ENCODE measurements around the gene CAD.

Gene CAD

DNA sequence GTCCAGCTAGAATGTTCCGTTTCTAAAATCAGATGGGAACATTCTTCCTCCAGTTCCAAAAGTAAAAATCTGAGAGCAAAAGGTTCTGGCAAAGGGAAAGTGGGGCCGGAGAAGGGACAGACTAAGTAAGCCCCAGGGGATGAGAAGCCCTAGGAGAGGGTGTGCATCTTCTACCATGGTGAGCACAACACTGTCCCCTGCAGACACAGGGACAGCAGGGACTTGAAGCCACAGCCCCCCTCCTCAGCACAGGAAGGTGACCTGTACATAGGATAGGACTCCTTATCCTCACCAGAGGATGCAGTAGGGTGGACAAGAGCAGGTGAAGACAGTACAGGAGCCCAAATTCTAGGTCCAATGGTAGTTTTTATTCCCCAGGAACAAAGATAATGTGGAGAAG, 17.9 kb upstream of the CAD start:
- no peak for DNase-seq

DNA sequence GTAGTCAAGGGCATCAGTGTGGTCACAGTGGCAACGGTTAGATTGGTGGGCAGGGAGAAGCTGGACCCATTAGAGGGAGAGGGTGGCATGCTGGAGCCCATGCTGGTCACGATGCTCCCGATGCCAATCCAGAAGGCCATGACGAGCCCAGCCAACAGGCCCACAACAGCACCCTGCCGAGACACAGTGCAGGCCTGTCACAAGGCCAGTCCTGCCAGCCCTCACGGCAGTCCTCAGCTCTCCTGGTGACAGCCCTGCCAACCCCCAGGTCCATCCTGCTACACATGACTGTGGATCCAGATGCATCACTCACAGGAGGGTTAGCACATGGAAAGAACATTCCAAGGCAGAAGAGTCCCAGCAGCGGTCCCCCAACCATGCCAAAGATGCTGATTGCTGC, 15.5 kb upstream of the CAD start:
- DNase-seq: no peak

DNA sequence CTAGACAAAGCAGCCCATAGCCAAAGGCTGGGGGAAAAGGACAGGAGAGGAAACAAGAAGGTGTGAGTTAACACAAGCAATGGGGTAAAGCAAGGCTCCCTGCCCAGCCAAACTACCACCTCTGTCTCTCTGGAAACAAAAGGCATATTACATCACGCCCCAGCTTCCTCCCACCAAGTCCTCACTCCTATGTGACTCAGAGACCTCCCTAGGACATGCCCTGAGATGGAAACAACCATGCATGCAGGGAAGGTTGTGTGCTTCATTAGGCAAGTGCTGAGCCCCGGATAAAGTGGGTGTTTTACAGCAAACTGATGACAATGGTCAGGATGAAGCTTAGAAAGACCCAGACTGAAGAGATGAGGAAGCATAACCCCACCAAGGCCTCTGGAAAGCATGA, 14.3 kb upstream of the CAD start:
- DNase-seq: no peak

DNA sequence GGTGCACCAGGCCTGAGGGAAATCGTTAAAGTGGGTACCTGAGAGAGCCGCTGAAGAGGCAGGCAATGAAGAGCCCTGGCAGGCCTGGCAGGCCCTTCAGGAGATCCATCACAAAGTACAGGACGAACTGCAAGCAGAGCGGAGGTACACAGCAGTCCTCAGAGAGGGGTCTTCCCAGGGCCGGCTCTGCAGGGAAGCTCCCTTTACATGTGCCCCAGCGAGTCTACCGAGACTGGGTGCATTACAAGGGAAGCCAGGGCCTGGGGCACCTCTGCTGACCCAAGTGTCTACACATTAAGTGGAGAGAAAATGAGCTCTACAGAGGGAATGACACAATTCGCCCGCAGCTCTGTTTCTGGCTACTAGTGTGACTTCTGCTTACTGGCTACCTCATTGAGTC, 13.4 kb upstream of the CAD start:
- DNase-seq: no peak

DNA sequence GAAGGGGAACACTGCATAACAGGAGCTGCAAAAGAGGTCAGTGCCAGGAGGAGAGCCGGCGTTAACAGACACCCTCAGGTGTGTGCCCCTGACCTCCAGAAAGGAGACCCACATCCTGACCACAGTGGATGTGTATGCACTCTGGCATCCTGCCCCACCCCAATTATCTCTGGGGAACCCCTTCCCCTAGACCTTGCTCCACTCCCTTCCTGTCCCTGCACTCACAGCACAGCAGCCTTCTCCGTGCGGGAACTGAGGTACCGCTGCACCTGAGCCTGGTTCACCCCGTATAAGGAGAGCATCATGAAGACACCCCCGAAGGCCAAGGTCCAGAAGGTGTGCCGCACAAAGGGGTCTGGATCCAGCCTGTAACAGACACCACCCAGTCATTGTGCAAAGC, 12.6 kb upstream of the CAD start:
- DNase-seq: no peak

DNA sequence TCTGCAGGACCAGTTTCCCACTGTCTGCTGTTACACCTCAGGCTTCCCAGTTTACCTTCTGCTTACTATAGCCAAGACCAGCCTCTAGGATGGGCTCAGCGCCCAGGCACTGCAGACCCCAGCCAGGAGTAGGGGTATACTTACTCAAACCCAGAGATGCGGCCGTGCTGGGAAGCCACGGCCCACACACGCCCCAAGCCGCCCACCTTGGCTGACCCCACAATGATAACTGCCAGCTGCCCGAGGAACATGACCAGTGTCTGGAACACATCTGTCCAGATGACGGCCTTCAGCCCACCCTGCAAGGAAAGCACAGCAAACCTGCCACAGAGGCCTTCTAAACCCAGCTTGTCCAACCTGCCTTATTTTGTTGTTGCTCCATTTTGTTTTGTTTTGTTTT, 12.0 kb upstream of the CAD start:
- no peak for DNase-seq

DNA sequence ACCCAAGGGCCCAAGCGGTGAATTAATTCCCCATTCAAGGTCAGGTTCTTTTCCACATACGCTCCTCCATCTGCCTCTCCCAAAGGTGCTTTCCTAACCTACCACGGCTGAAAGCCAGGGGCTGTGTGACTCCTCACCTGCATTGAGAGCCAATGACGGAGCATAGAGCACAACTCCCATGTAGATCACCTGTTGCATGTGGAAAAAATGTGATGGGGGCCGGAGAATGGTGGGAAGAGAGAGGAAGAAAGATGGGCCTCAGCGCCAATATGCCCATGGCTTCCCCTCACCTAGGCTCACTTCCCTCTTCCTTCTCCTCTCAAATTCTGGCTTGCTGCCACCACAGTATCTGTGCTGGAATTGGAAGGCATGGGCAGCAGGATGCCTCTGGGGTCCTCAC, 10.8 kb upstream of the CAD start:
- no peak for DNase-seq

DNA sequence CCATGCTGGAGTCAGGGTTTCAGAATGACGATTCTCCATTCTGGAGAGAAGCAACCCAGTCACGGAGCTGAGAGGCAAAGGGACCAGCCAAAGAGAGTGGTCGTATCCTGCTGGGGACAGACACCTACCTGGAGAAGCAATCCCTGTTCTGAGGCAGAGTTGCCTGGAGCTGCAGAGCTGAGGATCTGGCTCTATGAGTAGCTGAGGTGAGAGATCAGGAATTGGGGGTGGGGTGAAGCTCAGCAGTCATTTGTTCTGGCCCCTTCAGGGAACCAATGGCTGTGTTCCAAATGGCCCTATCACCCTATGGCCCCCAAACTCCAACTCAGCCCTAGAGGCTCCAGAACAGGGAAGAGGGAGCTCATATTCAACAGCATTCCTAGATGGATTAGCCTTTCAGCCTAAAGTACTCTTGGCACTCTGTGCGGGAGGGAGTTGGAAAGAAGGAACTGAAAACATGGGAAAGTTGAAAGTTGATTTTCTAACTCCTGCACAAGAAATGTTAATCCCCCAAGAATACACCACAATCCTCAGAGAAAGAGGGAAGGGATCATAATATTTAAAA, 8.6 kb upstream of the CAD start:
- no peak for DNase-seq

DNA sequence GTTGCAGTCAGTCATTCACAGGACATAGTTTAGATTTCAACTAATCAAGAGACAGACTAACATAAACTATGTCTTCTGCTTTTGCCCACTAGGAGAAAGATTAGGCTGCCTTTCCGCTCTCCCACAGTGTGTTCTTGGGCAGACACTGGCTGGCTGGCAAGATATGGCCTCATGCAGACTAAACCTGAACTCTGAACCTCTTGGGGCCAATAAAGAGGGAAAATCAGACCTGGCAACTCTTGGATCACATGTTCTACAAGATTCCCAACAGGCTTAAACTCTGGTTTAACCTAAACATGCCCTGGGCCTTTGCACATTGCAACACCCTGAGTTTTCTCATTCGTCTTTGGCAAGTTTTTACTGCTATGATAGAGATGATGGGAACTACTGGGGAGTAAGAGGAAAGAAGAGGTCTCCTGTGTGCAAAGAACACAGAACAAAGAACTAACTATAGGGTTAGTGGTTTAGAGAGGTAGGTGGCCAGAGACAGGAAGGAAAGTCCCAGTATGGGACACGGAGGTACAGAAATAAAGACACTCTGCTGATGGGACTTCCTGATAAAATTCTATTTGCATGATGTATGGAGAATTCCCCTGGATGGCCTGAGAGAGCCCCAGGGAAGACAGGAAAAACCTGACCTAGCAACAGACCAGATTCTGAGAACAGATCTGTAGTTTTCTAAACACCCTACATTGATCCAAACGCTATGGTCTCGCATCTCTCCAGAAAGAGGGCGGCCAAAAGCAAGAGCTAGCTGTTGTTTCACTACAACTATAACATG, 7.4 kb upstream of the CAD start:
- DNase-seq: no peak

DNA sequence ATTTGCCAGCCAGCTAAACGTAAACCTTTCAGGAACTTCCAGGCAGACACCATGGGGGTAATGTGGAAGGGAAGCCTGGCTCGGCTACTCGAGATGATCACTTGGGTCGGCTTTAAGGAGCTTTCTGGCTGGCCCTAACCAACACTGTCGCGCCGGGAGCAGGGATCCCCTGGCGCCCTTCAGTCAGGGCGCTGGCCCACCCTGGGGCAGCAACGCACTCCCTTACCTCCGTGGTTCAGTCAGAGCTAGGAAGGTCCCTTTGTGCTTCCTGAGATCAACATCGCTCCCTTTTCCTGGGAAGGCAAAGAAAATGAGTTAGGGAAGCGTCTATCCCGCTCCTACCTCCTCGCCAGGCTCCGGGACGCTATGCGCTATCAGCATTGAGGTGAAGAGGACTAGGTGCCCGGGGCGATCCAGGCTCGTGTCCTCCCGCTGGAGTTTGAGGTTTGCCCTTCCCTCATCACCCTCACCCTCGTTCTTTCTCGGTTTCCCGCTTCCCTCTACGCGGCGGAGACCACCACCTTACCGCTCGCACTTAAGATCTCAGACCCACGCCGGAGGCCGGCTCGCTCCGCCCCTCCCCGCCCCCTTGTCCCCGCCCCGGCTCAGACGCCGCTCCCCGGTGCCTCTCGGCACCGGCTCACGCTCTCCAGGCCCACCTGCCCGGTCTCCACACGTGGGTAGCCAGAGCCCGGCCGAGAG, 5.8 kb upstream of the CAD start:
- peak; percentile 72 for DNase-seq

DNA sequence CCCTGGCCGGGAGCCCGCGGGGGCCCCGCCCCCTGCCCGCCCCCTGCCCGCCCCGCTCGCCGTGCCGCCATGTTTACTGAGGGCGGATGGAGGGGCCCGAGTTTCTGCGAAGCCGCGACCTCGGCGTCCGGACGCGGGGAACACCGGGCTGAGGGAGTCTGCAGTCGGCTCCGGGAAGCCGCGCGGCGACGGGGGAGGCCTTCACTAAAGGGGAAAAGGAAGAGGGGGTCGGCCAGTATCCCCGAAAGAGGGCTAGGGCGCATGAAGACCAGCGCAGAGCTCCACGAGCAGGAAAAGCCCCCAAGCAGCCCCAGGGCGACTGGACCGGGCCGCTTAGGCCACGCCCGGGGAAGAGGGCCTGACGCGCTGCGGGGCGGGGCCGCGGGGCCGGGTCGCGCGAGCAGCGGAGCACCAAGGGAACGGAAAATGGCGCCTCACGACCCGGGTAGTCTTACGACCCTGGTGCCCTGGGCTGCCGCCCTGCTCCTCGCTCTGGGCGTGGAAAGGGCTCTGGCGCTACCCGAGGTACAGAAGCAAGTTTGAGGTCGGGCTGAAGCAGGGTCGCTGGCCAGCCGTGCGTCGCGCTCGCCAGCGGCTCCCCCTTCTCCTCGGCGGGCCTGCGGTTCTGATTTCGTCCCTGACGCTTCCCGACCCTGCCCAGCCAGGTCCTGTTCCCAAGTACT, 5.1 kb upstream of the CAD start, which contains the start of the genes ATRAID and SLC5A6:
Gene ATRAID, plus strand, starts transcription at position 99 of the 683 bp plus-strand sequence. Its CDS starts 328 bp downstream, at position 427.
Gene SLC5A6, minus strand, starts transcription at position 326 of the 683 bp plus-strand sequence. CDS start 4,618 bp downstream, outside the sequence.
- peak; percentile 88 for DNase-seq

DNA sequence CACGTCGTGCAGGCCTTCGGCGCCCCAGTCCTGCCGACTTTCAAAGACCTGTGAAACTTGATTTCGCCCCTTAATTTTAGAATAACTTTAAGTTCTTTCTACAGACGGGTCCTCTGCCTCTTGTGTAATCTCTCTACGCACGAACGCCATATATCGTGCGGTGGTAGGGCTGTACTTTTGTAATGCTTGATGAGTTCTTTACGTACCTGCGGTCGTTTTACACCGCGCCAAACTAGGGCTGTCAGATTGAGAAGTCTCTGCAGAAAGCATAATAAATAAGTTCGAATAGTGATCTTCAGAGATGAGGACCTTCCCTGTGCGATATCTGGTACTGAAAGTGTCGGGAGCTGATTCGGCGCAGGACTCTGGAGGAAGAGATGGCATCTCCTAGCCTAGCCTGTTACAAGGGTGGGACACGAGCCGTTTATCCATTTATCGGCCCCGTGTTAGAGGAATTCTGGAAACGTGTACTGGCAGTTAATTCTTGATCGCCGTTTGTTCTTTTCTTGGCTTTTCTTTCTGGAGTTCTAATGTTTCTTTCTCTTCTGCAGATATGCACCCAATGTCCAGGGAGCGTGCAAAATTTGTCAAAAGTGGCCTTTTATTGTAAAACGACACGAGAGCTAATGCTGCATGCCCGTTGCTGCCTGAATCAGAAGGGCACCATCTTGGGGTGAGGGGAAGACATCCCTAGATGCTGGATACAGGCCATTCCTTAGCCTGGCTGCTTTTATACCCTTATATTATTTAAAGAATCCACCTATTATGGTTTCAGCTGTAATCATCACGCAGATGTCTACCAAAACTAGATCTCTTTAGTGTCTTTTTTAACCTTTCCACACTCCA, 4.3 kb upstream of the CAD start:
- peak; percentile 32 for DNase-seq

DNA sequence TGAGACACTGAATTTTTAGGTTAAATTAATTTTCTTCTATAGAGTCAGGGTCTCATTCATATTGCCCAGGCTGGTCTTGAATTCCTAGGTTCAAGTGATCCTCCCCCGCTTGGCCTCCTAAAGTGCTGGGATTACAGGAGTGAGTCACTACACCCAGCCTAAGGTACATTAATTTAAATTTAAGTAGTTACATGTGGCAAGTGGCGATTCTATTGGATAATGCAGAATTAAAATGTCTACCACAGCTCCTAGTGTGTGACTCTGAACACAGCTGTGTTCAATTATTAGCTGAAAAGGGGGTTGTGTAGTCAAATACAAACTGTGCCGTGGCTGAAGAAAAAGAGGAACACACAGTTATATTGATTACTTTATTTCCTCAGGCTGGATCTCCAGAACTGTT, 2.2 kb upstream of the CAD start:
- DNase-seq: no peak

DNA sequence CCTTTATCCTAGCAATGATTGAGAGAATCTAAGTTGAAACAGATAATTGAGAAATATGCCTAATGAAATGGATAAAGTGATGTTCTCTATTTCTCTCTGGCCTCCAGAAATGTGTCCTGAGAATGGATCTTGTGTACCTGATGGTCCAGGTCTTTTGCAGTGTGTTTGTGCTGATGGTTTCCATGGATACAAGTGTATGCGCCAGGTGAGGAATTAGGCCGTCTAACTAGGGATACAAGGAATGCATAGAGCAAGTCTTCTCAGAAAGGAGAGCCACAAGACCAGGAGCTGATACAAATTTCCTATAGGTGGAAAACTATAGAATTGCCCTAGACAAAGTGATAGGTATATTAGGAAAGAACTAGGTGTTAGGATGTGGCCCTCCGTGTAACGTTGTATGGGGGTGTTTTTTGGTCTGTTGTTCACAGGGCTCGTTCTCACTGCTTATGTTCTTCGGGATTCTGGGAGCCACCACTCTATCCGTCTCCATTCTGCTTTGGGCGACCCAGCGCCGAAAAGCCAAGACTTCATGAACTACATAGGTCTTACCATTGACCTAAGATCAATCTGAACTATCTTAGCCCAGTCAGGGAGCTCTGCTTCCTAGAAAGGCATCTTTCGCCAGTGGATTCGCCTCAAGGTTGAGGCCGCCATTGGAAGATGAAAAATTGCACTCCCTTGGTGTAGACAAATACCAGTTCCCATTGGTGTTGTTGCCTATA, 592 bp upstream of the CAD start:
- DNase-seq: no peak

DNA sequence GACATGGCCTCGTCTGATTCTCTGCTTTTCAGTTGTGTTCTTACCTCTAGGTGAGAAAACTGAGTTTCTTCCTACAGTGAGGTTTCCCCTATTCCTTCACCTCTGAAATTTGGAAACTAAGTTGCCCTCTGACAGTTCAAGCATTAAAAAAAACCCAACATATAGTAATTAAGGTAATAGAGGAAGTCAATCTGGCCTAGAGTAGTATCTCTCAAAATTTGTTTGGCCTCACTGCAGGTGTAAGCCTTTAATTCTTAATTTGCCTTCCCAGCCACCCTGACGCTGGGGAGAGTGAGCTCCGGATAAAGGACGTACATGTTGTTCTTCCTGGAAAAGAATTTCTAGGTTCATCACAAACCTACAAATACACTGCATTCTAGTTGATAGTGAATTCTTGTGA, 1.4 kb downstream of the CAD start:
- DNase-seq: no peak

DNA sequence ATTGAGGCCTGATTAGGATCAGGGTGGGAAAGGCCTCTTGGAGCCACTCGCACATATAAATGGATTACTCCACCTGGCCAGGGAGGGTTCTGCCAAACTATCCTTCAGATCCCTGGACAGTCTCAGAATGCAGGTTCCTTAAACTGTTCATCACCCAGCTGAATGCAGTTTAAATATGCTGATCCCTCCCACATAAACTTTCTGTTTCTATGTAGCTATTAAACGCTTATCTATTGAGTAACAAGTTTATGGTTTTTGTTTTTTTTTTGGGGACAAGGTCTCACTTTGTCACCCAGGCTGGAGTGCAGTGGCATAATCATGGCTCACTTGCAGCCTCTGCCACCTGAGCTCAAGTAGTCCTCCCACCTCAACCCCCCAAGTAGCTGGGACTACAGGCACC, 1.9 kb downstream of the CAD start:
- no peak for DNase-seq

DNA sequence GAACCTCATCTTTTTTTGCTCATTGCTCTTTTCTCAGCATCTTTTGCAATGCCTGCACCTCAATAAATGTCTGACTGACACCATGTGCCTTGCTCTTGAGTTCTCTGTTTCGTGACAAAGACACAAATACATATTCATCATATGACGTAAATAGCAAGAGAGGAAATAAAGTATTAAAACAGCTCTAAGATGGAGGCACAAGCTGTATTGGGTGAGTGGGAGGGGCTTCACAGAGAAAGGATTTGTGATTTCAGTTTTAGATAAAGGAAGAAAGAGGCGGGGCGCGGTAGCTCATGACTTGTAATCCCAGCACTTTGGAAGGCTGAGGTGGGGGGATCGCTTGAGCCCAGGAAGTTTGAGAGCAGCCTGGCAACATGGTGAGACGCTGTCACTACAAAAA, 2.9 kb downstream of the CAD start:
- DNase-seq: no peak

DNA sequence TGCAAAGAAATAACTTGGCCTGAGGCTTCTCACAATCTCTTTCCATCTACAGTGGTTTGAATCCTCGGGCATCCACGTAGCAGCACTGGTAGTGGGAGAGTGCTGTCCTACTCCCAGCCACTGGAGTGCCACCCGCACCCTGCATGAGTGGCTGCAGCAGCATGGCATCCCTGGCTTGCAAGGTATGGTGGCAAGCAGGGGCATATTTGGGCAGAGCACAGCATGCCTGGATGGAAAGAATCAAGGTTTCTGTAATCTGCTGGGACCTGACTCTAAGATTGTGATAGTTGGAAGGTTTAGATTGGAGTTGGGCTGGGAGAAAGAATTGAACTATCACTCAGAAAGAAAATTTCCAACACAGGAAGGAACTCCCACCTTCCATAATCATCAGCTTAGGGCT, 4.0 kb downstream of the CAD start:
- no peak for DNase-seq

DNA sequence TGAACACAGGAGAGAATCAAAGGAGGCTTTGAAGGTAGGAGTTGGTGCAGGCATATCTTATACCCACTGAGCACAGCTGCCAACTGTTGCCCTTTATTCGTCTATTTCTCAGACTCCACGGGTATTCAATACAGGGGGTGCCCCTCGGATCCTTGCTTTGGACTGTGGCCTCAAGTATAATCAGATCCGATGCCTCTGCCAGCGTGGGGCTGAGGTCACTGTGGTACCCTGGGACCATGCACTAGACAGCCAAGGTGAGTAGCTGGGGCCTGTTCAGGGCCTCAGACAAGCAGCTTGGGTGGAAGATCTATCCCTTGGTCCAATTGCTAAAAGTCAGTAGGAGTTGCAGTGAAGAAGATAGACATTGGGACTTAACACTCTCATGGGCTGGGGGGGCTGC, 5.2 kb downstream of the CAD start:
- no peak for DNase-seq

DNA sequence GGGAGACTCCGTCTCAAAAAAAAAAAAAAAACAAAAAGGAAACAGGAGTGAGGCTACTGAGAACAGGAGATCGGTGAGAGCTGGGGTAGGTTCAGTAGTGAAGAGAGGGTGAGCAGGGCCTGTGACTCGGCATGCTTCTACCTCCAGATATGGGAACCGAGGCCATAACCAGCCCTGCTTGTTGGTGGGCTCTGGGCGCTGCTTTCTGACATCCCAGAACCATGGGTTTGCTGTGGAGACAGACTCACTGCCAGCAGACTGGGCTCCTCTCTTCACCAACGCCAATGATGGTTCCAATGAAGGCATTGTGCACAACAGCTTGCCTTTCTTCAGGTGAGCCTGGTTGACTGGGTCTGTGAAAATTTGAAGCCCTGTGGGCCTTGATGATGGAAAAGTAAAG, 6.2 kb downstream of the CAD start:
- DNase-seq: no peak

DNA sequence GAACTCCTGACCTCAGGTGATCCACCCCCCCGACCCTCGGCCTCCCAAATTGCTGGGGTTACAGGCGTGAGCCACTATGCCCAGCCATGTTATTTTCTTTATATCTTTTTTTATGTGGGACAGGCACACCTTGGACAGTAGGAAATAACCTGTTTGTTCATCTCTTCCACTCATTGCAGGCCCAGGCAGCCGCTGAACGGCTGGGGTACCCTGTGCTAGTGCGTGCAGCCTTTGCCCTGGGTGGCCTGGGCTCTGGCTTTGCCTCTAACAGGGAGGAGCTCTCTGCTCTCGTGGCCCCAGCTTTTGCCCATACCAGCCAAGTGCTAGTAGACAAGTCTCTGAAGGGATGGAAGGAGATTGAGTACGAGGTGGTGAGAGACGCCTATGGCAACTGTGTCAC, 8.4 kb downstream of the CAD start:
- DNase-seq: no peak

DNA sequence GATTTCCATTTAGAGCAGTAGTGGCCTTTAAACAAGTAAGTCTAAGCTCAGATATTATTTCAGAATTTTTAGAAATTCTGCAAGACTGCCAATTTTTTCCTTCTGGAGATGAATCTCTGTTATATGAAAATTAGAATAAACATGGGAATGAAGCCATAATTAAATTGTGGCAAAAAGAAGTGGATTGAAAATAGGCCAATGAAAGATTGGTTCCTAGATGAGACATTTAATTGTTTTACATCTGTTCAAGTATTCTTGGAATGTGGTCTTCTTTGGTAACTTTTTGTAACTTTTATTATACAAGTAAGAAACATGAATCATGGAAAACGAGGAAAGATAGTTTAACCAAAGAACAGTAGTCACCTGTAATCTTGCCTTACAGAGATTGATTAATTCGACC, 10.3 kb downstream of the CAD start:
- DNase-seq: no peak

Measured in NCI-H510A treated with DMSO at 0.1 percent for 48 hours (cell line).